Mucosa of rectum (tissue), 2 donors: Measurements from ENCODE around the gene USP31.

ENCODE experiments used
- H3K27ac ChIP-seq, 2 donors: one replicate each; pipeline ENCODE4 v1.7.0; 2013; ENCODE audit warnings: inconsistent platforms in 2 of 2, low read depth in 2 of 2, low read length in 2 of 2
- H3K27me3 ChIP-seq, 2 donors: one replicate each; pipeline ENCODE4 v1.7.0; 2013; ENCODE audit warnings: low read length in 2 of 2; ENCODE audit not compliant: control insufficient read depth in 2 of 2, insufficient read depth in 2 of 2
- H3K36me3 ChIP-seq, 2 donors: one replicate each; pipeline ENCODE4 v1.7.0; 2013; ENCODE audit warnings: low read length in 2 of 2; ENCODE audit not compliant: control insufficient read depth in 2 of 2, insufficient read depth in 2 of 2
- H3K4me1 ChIP-seq, 2 donors: one replicate each; pipeline ENCODE4 v1.7.0; 2013; ENCODE audit warnings: low read length in 2 of 2, mild to moderate bottlenecking in 1 of 2; ENCODE audit not compliant: control insufficient read depth in 2 of 2, insufficient read depth in 2 of 2
- H3K4me3 ChIP-seq, 2 donors: one replicate each; pipeline ENCODE4 v1.7.0; 2013; ENCODE audit warnings: low read length in 2 of 2
- H3K9ac ChIP-seq, 2 donors: one replicate each; pipeline ENCODE4 v1.7.0; 2013; ENCODE audit warnings: low read length in 2 of 2, low read depth in 1 of 2, mild to moderate bottlenecking in 1 of 2
- H3K9me3 ChIP-seq, 2 donors: one replicate each; pipeline ENCODE4 v1.7.0; 2013; ENCODE audit warnings: low read length in 2 of 2; ENCODE audit not compliant: control insufficient read depth in 2 of 2
- donor health status: healthy.
- donor health status: Normal muscosa, but diverticular disease.

The USP31 gene

GRCh38 chr16:23069844-23070243 is 79.4 kb downstream of the USP31 start:
- Histone ChIP-seq H3K27me3 (no peaks in the 10 kb centered on the region), H3K4me3 (no peak overlapping the region), H3K9me3 (no peaks in the 10 kb centered on the region), H3K36me3 (peaks cover 26 to 28% of the 10 kb centered on the region in 2 donors), H3K9ac (no peak overlapping the region), H3K27ac (no peak overlapping the region), H3K4me1 (no peaks in the 10 kb centered on the region)

- no peak overlapping the region for H3K9ac ChIP-seq
- no peak overlapping the region for H3K27ac ChIP-seq
- H3K36me3 ChIP-seq, result peaks cover 24 to 26% of the 10 kb centered on the region in 2 donors
These were observed 81.0 kb downstream of the USP31 start for GRCh38 chr16:23068079-23068736.

GRCh38 chr16:23066676-23067075 is 82.6 kb downstream of the USP31 start:
- Histone ChIP-seq H3K4me3 (no peak overlapping the region), H3K9ac (no peak overlapping the region), H3K27ac (no peak overlapping the region), H3K4me1 (no peaks in the 10 kb centered on the region), H3K36me3 (peaks cover 23 to 26% of the 10 kb centered on the region in 2 donors), H3K9me3 (no peaks in the 10 kb centered on the region), H3K27me3 (no peaks in the 10 kb centered on the region)

More at GRCh38 chr16:23068079-23068736, 81.0 kb downstream of the USP31 start:
- no peaks in the 10 kb centered on the region for H3K9me3 ChIP-seq
- H3K27me3 ChIP-seq, result no peaks in the 10 kb centered on the region
- H3K4me3 ChIP-seq, result no peak overlapping the region
- no peaks in the 10 kb centered on the region for H3K4me1 ChIP-seq

DNA sequence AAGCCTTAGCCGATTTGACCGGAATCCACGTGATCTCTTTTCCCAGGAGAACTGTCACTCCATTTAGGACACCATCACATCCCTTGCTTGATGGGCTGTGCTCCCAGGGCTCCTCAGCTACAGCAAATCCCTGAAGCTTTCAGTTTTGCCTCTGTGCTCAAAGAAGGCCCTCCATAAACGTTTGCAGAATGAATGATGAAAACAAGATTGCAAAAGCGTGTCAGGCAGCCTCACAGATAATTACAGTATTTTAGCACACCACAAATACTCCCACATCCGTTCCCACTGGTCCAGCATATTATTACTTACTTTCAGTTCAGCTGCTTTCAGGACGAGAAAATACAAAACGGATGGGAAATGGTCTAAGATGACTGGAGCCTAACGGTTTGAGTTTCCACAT is 84.6 kb downstream of the USP31 start:
- Histone ChIP-seq H3K27me3 (no peaks in the 10 kb centered on the region), H3K4me1 (no peaks in the 10 kb centered on the region), H3K9ac (no peak overlapping the region), H3K36me3 (peaks cover 17 to 18% of the 10 kb centered on the region in 2 donors), H3K27ac (no peak overlapping the region), H3K9me3 (no peaks in the 10 kb centered on the region), H3K4me3 (no peak overlapping the region)

DNA sequence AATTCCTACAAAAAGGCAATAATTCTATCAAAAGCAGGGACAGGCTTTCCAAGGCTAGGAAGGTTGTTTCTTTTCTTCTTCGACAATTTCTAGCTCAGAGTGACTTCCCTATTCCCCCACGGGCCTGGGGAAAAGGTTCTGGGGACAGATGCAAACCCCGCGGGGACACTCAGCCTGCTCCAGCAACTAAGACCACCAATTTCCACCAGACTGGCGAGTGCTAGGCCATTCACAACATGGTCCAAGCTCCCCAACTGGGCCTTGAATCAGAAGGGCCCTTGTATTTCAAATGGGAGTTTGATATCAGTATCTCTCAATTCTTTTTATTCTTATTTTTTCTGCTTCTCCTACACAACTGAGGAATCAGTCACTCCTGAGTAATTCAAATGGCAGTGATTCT is 86.7 kb downstream of the USP31 start:
- Histone ChIP-seq H3K9me3 (no peaks in the 10 kb centered on the region), H3K4me1 (no peaks in the 10 kb centered on the region), H3K27me3 (no peaks in the 10 kb centered on the region), H3K4me3 (no peak overlapping the region), H3K9ac (no peak overlapping the region), H3K27ac (no peak overlapping the region), H3K36me3 (peaks cover under 1 to 4% of the 10 kb centered on the region in 2 donors)

DNA sequence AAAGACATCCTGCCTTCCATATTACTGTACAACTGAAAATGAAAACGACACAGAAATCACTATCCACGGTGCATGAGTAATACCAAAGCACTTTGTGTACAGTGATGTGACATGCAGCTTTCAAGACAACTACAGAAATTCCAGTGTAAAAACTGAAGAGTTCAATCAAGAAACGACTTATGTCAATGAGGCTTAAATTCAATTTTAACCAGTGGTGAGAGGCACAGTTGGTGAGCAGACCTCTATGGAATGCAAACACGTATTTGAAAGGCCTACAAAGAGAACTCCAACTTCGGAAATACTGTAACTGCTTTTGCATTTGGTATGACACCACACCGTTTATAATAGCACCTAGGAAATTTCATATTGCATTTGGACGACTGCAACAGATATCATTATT is 87.6 kb downstream of the USP31 start:
- Histone ChIP-seq H3K9ac (no peak overlapping the region), H3K27me3 (no peaks in the 10 kb centered on the region), H3K4me1 (no peaks in the 10 kb centered on the region), H3K27ac (no peak overlapping the region), H3K36me3 (peaks cover 0 to 4% of the 10 kb centered on the region in 2 donors), H3K4me3 (no peak overlapping the region), H3K9me3 (no peaks in the 10 kb centered on the region)

DNA sequence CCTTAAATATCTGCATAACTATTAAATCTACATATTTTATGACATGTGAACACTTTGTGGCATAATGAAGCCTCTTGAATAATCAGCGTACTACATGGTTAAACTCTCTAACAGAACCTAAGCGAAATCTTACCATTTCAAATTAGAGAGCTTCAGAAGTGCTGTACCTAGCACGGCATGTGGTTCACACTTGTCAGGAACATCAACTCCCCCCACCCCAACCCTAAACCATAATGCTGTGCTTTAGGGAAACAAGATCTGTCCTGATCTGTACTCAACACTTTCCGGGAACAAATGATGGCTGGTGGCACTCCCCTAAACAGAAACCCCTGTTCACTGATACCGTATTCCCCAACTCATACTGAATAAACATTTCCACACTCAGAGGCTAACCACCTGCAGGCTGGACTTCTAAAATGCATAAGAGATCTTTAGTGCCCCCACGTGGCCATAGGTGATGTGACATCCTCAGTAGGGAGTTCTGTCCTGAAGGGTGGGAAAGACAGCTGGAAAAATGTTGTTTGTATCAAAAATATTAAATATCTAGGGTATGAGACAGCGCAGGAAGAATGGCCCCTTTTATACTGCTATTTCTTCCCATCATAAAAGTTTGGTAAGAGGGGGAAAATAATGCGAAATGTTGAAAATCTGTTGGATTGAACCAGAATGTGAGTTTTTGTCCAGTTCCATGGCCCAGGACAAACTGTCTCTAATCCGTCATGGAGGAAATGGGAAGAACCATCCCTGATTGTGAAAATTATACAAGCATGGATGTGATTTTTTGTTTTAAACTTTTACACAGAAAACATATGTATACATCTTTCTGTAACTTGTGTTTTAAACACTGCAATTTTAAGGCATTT is 88.6 kb downstream of the USP31 start:
- Histone ChIP-seq H3K4me3 (no peak overlapping the region), H3K27ac (no peak overlapping the region), H3K9me3 (no peaks in the 10 kb centered on the region), H3K4me1 (no peaks in the 10 kb centered on the region), H3K36me3 (no peaks in the 10 kb centered on the region), H3K9ac (no peak overlapping the region), H3K27me3 (peaks cover 0 to under 1% of the 10 kb centered on the region in 2 donors)

DNA sequence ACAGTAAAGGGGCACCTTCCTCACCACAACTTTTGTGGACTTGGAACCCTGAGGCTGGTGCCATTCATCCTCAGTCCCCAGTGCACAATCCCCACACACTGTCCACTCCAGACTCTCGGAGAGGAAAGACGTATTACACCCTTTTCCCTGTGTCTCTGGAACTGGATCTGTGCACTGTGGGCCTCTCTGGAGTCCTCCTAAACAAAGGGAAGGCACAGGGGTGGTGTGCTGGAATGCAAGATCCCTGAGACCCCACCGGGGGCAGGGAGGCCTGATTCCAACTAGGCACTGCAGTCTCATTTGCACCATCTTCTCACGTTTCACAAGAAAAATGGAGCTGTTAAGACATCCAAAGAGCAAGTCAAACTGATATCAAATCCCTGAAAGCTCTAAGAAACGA is 89.8 kb downstream of the USP31 start:
- no peaks in the 10 kb centered on the region for H3K9me3 ChIP-seq
- H3K4me1 ChIP-seq, result no peaks in the 10 kb centered on the region
- no peak overlapping the region for H3K27ac ChIP-seq
- peaks cover 0 to 3% of the 10 kb centered on the region in 2 donors for H3K27me3 ChIP-seq
- H3K9ac ChIP-seq, result no peak overlapping the region
- no peaks in the 10 kb centered on the region for H3K36me3 ChIP-seq
- no peak overlapping the region for H3K4me3 ChIP-seq

DNA sequence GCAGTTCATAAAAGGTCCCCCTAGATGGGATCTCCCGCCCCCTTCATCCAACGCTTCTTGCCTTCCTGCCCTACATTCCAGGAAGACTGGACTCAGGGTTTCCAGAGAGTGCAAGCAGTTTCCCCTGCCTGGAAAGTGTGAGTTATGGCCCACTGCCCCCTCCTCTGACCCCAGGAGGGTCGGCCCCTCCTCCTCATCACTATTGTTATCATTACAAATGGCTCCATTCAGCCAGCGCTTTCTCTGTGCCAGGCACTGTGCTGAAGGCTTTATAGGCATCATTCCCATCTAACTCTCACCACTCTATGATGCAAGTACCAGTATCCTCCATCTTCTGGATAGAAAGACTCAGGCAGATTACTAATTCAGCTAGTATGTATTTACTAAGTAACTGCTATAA is 90.7 kb downstream of the USP31 start:
- Histone ChIP-seq H3K9ac (no peak overlapping the region), H3K4me3 (no peak overlapping the region), H3K27ac (no peak overlapping the region), H3K27me3 (peaks cover 0 to 3% of the 10 kb centered on the region in 2 donors), H3K4me1 (no peaks in the 10 kb centered on the region), H3K9me3 (no peaks in the 10 kb centered on the region), H3K36me3 (no peaks in the 10 kb centered on the region)

- Histone ChIP-seq H3K27me3 (peaks cover 3 to 8% of the 10 kb centered on the region in 2 donors), H3K4me3 (no peak overlapping the region)
These were observed 92.1 kb downstream of the USP31 start for GRCh38 chr16:23057013-23057596.

More at GRCh38 chr16:23057013-23057596, 92.1 kb downstream of the USP31 start:
- no peak overlapping the region for H3K27ac ChIP-seq
- no peaks in the 10 kb centered on the region for H3K36me3 ChIP-seq
- no peaks in the 10 kb centered on the region for H3K4me1 ChIP-seq
- H3K9me3 ChIP-seq, result no peaks in the 10 kb centered on the region
- H3K9ac ChIP-seq, result no peak overlapping the region
